K562 (cell line): Measurements from ENCODE around the gene WRAP53. TPM values are rescaled to one million over a fixed set of nuclear protein-coding genes. Genes with fewer than 3 reads are reported as not detected.

Experiments used
- CHD7 ChIP-seq: fragments of 200-600 bp; sonication (generic); IDR thresholded peaks from one replicate; pipeline ENCODE4 v1.6.1; 2012; ENCODE audit warnings: mild to moderate bottlenecking, low read depth, low read length, inconsistent platforms
- ETV1 ChIP-seq: fragments of 450-650 bp; conservative IDR thresholded peaks from 2 replicates; pipeline ENCODE4 v1.6.1; 2016; ENCODE audit warnings: missing genetic modification characterization, control low read depth, low read depth, missing compliant biosample characterization
- FOXM1 ChIP-seq, 2 experiments: fragments of 450-650 bp in 1 of 2; sonication (generic) in 1 of 2; formaldehyde crosslinking in 1 of 2; IDR thresholded peaks; 2 replicates each; pipeline versions ENCODE4 v1.6.1 to v1.9.0; 2017 to 2022; ENCODE audit warnings: low read depth in 2 of 2, mild to moderate bottlenecking in 2 of 2, missing genetic modification reagents in 1 of 2, moderate library complexity in 1 of 2
- PATZ1 ChIP-seq: fragments of 250-450 bp; sonication (Bioruptor Pico); IDR thresholded peaks from 2 replicates; pipeline ENCODE4 v1.5.0; 2020; ENCODE audit warnings: mild to moderate bottlenecking, borderline replicate concordance
- PCBP2 ChIP-seq: fragments of 200-400 bp; formaldehyde crosslinking; IDR thresholded peaks from 2 replicates; pipeline ENCODE4 v1.6.1; 2018; ENCODE audit warnings: low read length, low read depth, mild to moderate bottlenecking, moderate library complexity; ENCODE audit not compliant: poor library complexity, severe bottlenecking
- RFX7 ChIP-seq: fragments of 250-450 bp; sonication (Bioruptor Pico); IDR thresholded peaks from 2 replicates; pipeline ENCODE4 v1.5.1; 2021; ENCODE audit warnings: mild to moderate bottlenecking
- TAF9B ChIP-seq: fragments of 450-650 bp; IDR thresholded peaks from 2 replicates; pipeline ENCODE4 v1.6.1; 2018; ENCODE audit warnings: mild to moderate bottlenecking; ENCODE audit not compliant: partially characterized antibody
- TRIM28 ChIP-seq: fragments of 450-650 bp; IDR thresholded peaks from 2 replicates; pipeline ENCODE4 v1.6.1; 2017
- XRCC3 ChIP-seq: fragments of 450-650 bp; IDR thresholded peaks from 2 replicates; pipeline ENCODE4 v1.6.1; 2017; ENCODE audit warnings: mild to moderate bottlenecking, moderate library complexity
- ZNF121 ChIP-seq: sonication (generic); formaldehyde crosslinking; conservative IDR thresholded peaks from 2 replicates; pipeline ENCODE4 v1.8.0; 2022; ENCODE audit warnings: missing genetic modification reagents
- ZNF778 ChIP-seq: fragments of 450-650 bp; formaldehyde crosslinking; IDR thresholded peaks from 2 replicates; pipeline ENCODE4 v1.4.0; 2020; ENCODE audit warnings: mild to moderate bottlenecking, moderate library complexity
- polyA plus RNA-seq, 8 experiments: library from polyadenylated mRNA; depleted of rRNA in 4 of 8; stranded (reverse) in 5 of 8; unstranded in 3 of 8; fragments of >200 nt; fragmentation: Nextera tagmentation in 2 of 8; fragmentation: Illumina TruSeq in 1 of 8; extraction: Ambion mirVana in 2 of 8; extraction: Trizol in 1 of 8; gene quantifications; 2 replicates each; pipeline versions ENCODE4 v1.2.1 to v1.2.3, GENCODE V29; 2011 to 2014; ENCODE audit warnings: inconsistent platforms in 1 of 8, missing spikeins in 1 of 8
- total RNA-seq, 7 experiments: library from RNA; depleted of rRNA in 6 of 7; stranded (reverse); fragments of >200 nt in 6 of 7; fragmentation: Illumina TruSeq in 2 of 7; extraction: Trizol in 2 of 7; gene quantifications; 2 replicates each; pipeline versions ENCODE4 v1.2.1 to v1.2.3, GENCODE V29; 2011 to 2021; ENCODE audit warnings: low replicate concordance in 1 of 7

Gene WRAP53
- total and polyA plus RNA-seq, 9 of the 15 experiments (the other 6 are each of a cell fraction or from before 2014, with no cell fraction given): 0.72 to 18.2 (median 13.4) TPM

GRCh38 chr17:7687908-7688807 lies at the start of gene WRAP53 (continued):
- TF ChIP-seq CHD7 (no peak), ETV1 (tag) (no peak), TRIM28 (no peak), PCBP2 (no peak), TAF9B (no peak), ZNF121 (CRISPR knock-in tag) (no peak), PATZ1 (CRISPR knock-in tag) (no peak), FOXM1 (IDR thresholded peaks at IDR 0.05; ENCODE audit: low read depth) (no peak), FOXM1 (CRISPR knock-in tag; IDR thresholded peaks at IDR 0.05; ENCODE audit: low read depth) (no peak), RFX7 (CRISPR knock-in tag) (no peak), XRCC3 (no peak), ZNF778 (CRISPR knock-in tag) (no peak)
